SK-N-SH (cell line): Measurements from ENCODE around the gene SFPQ. TPM values are rescaled to one million over a fixed set of nuclear protein-coding genes. Genes with fewer than 3 reads are reported as not detected.
"Not testable (repeated sequence)": the region's sequence is repeated elsewhere in the genome, so short reads cannot be mapped to it uniquely, and the experiment has no call there.

Experiments used
- CTCF ChIA-PET: fragments of 300-600, 350-600 bp; formaldehyde crosslinking; extraction: SDS; loops from one replicate; lab custom pipeline; 2021; lab: Yijun Ruan, JAX
- POLR2A ChIA-PET: fragments of 350-600 bp; sonication (Branson Sonifier 250); formaldehyde crosslinking; extraction: SDS; loops from one replicate; lab custom pipeline; 2020; ENCODE audit warnings: antibody characterized with exemption, inconsistent platforms; lab: Yijun Ruan, JAX
- DNase-seq: peaks from one replicate; pipeline ENCODE4 v3.0.0; 2012
- H2AFZ ChIP-seq: fragments of 200-600 bp; sonication (generic); 2 replicates; pipeline ENCODE4 v1.8.1; 2016; ENCODE audit warnings: antibody characterized with exemption, mild to moderate bottlenecking, low read depth
- H3F3A ChIP-seq: fragments of 200-600 bp; sonication (generic); replicated peaks from 2 replicates; pipeline ENCODE3; 2016; ENCODE audit warnings: antibody characterized with exemption, mild to moderate bottlenecking; ENCODE audit not compliant: insufficient read depth
- H3K27ac ChIP-seq, 2 experiments: fragments of 200-500 bp in 1 of 2; fragments of 200-600 bp in 1 of 2; sonication (Bioruptor generic) in 1 of 2; sonication (generic), shearing (Covaris generic) in 1 of 2; 2 replicates each; pipeline versions ENCODE4 v1.5.1 to v1.6.1; 2014 to 2016; ENCODE audit warnings: low read depth in 2 of 2, inconsistent platforms in 1 of 2, low read length in 1 of 2, mild to moderate bottlenecking in 1 of 2, mixed read lengths in 1 of 2
- H3K27me3 ChIP-seq: fragments of 200-600 bp; sonication (generic), shearing (Covaris generic); 2 replicates; pipeline ENCODE4 v1.6.1; 2016; ENCODE audit warnings: mixed run types; ENCODE audit not compliant: insufficient read depth
- H3K36me3 ChIP-seq, 2 experiments: fragments of 200-500 bp in 1 of 2; fragments of 200-600 bp in 1 of 2; sonication (Bioruptor generic) in 1 of 2; sonication (generic) in 1 of 2; replicated peaks in 1 of 2; 2 replicates each; pipeline versions ENCODE3 to v1.5.1; 2014 to 2016; ENCODE audit warnings: low read length in 1 of 2, mild to moderate bottlenecking in 1 of 2; ENCODE audit not compliant: insufficient read depth in 2 of 2, control insufficient read depth in 1 of 2
- H3K4me1 ChIP-seq, 2 experiments: fragments of 200-500 bp in 1 of 2; fragments of 200-600 bp in 1 of 2; sonication (Bioruptor generic) in 1 of 2; sonication (generic), shearing (Covaris generic) in 1 of 2; 2 replicates each; pipeline versions ENCODE4 v1.5.1 to v1.6.1; 2014 to 2016; ENCODE audit warnings: low read depth in 1 of 2, low read length in 1 of 2, mixed run types in 1 of 2; ENCODE audit not compliant: insufficient read depth in 2 of 2, control insufficient read depth in 1 of 2
- H3K4me2 ChIP-seq: fragments of 200-600 bp; sonication (generic), shearing (Covaris generic); 2 replicates; pipeline ENCODE4 v1.6.1; 2017; ENCODE audit warnings: mixed run types
- H3K4me3 ChIP-seq, 2 experiments: fragments of 200-500 bp in 1 of 2; fragments of 200-600 bp in 1 of 2; sonication (Bioruptor generic) in 1 of 2; sonication (generic), shearing (Covaris generic) in 1 of 2; 2 replicates each; pipeline versions ENCODE4 v1.5.1 to v1.8.1; 2014 to 2016; ENCODE audit warnings: low read depth in 2 of 2, inconsistent platforms in 1 of 2, low read length in 1 of 2, mild to moderate bottlenecking in 1 of 2, mixed read lengths in 1 of 2, moderate library complexity in 1 of 2
- H3K79me2 ChIP-seq: fragments of 200-600 bp; sonication (generic); 2 replicates; pipeline ENCODE4 v1.8.1; 2017; ENCODE audit warnings: mild to moderate bottlenecking; ENCODE audit not compliant: insufficient read depth
- H3K9ac ChIP-seq: fragments of 200-600 bp; sonication (generic); 2 replicates; pipeline ENCODE4 v1.6.1; 2017; ENCODE audit warnings: mixed run types
- H3K9me2 ChIP-seq: fragments of 200-600 bp; sonication (generic); 2 replicates; pipeline ENCODE4 v1.6.1; 2017; ENCODE audit warnings: mixed run types
- H3K9me3 ChIP-seq: fragments of 200-600 bp; sonication (generic); 2 replicates; pipeline ENCODE4 v1.6.1; 2017; ENCODE audit warnings: mixed run types, mild to moderate bottlenecking, moderate library complexity
- H4K20me1 ChIP-seq: fragments of 200-600 bp; sonication (generic); 2 replicates; pipeline ENCODE4 v1.6.1; 2017; ENCODE audit warnings: mild to moderate bottlenecking, mixed run types; ENCODE audit not compliant: insufficient read depth
- CHD2 ChIP-seq: fragments of 150-350 bp; IDR thresholded peaks from 2 replicates; pipeline ENCODE4 v1.6.1; 2018; ENCODE audit warnings: low read length; ENCODE audit not compliant: partially characterized antibody
- FOXM1 ChIP-seq: IDR thresholded peaks from 2 replicates; pipeline ENCODE4 v1.4.0; 2012; ENCODE audit warnings: low read depth, mild to moderate bottlenecking
- GABPA ChIP-seq: IDR thresholded peaks from 2 replicates; pipeline ENCODE4 v1.4.0; 2012; ENCODE audit warnings: low read depth, mild to moderate bottlenecking
- GATA2 ChIP-seq: sonication (generic); formaldehyde crosslinking; IDR thresholded peaks from 2 replicates; pipeline ENCODE4 v1.5.0; 2020; ENCODE audit warnings: mild to moderate bottlenecking, missing genetic modification reagents
- JUND ChIP-seq: IDR thresholded peaks from 2 replicates; pipeline ENCODE4 v1.4.0; 2012
- MXI1 ChIP-seq: IDR thresholded peaks from 2 replicates; pipeline ENCODE4 v1.6.1; 2012; ENCODE audit warnings: mild to moderate bottlenecking, low read depth, low read length, improper control_type of control experiment
- NFIC ChIP-seq: IDR thresholded peaks from 2 replicates; pipeline ENCODE4 v1.4.0; 2012; ENCODE audit warnings: borderline replicate concordance
- POLR2AphosphoS5 ChIP-seq: IDR thresholded peaks from 2 replicates; pipeline ENCODE4 v1.6.1; 2012; ENCODE audit warnings: low read depth, low read length
- TEAD4 ChIP-seq: IDR thresholded peaks from 2 replicates; pipeline ENCODE4 v1.4.0; 2012; ENCODE audit warnings: mild to moderate bottlenecking, borderline replicate concordance; ENCODE audit not compliant: insufficient read depth
- WGBS: methylation state at CpG from one replicate; pipeline ENCODE4 v1.1.6; 2017; ENCODE audit warnings: low lambda C conversion rate; 5-methylcytosine and 5-hydroxymethylcytosine counted together
- polyA plus RNA-seq, 3 experiments: library from polyadenylated mRNA; depleted of rRNA; stranded (reverse); fragments of >200 nt; gene quantifications; 2 replicates each; pipeline ENCODE4 v1.2.3, GENCODE V29; 2012
- TF ChIP-seq, protein P1 (sequence below): fragments of 150-350 bp; IDR thresholded peaks from 2 replicates; pipeline ENCODE4 v1.6.1; 2017; ENCODE audit warnings: antibody characterized with exemption, low read length, low read depth, borderline replicate concordance
- TF ChIP-seq, protein P2 (sequence below): IDR thresholded peaks from 2 replicates; pipeline ENCODE4 v1.4.0; 2012; ENCODE audit warnings: low read depth, borderline replicate concordance
- TF ChIP-seq, protein P3 (sequence below): IDR thresholded peaks from 2 replicates; pipeline ENCODE4 v1.4.0; 2012; ENCODE audit warnings: low read depth, borderline replicate concordance

Gene SFPQ
- polyA plus RNA-seq, 1 of the 3 experiments (the other 2 are of a cell fraction), result 85.6 TPM

DNA sequence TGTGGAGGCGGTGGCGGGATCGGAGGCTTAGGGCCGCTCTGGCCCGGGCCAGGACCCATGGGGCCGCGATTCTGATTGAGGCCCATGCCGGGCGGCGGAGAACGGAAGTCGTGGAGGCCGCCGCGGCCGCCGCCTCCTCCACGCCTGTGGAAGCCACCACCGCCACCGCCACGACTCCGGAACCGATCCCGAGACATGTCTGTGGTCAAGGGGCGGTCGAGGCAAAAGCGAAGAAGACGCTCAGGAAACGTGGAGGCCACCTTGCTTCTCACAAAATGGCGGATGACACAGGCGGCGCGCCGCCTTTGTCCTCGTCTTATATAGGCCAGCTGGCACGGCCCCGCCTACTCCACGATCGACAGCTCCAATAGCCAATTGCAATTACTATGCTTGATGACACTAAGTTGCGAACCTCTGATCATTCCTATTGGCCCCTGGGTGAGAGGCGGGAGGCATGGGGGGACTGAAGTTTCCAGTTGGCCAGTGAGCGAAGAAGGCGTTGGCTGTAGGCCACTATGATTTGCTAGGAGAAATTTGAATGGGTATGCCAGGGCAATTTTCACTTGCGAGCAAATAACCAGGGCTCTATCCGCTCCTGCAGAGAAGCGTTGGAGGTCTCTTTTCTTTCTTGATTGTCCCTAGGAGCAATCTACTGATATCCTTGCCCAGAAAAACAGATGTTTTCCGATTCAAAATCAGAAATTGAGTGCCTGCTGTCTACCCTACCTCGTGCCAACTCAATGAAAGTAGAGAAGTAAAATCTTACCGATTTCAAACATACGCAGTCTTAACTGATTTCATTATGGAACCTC lies at the start of gene SFPQ (continued):
- peak; percentile 84 for TF ChIP-seq CHD2
- peak; percentile 87 for TF ChIP-seq FOXM1
- TF ChIP-seq NFIC, result no peak
- TF ChIP-seq JUND, result no peak
- TF ChIP-seq, protein P1, sequence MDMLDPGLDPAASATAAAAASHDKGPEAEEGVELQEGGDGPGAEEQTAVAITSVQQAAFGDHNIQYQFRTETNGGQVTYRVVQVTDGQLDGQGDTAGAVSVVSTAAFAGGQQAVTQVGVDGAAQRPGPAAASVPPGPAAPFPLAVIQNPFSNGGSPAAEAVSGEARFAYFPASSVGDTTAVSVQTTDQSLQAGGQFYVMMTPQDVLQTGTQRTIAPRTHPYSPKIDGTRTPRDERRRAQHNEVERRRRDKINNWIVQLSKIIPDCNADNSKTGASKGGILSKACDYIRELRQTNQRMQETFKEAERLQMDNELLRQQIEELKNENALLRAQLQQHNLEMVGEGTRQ, result no peak
- peak; percentile 91 for TF ChIP-seq MXI1
- no peak for TF ChIP-seq GABPA
- peak; percentile 99 for TF ChIP-seq POLR2AphosphoS5
- no peak for TF ChIP-seq GATA2 (CRISPR knock-in tag)
- TF ChIP-seq, protein P2, sequence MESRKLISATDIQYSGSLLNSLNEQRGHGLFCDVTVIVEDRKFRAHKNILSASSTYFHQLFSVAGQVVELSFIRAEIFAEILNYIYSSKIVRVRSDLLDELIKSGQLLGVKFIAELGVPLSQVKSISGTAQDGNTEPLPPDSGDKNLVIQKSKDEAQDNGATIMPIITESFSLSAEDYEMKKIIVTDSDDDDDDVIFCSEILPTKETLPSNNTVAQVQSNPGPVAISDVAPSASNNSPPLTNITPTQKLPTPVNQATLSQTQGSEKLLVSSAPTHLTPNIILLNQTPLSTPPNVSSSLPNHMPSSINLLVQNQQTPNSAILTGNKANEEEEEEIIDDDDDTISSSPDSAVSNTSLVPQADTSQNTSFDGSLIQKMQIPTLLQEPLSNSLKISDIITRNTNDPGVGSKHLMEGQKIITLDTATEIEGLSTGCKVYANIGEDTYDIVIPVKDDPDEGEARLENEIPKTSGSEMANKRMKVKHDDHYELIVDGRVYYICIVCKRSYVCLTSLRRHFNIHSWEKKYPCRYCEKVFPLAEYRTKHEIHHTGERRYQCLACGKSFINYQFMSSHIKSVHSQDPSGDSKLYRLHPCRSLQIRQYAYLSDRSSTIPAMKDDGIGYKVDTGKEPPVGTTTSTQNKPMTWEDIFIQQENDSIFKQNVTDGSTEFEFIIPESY, result no peak
- TF ChIP-seq TEAD4, result peak; percentile 47; the same call in 1 of the 2 replicates
- TF ChIP-seq, protein P3, sequence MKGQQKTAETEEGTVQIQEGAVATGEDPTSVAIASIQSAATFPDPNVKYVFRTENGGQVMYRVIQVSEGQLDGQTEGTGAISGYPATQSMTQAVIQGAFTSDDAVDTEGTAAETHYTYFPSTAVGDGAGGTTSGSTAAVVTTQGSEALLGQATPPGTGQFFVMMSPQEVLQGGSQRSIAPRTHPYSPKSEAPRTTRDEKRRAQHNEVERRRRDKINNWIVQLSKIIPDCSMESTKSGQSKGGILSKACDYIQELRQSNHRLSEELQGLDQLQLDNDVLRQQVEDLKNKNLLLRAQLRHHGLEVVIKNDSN, result no peak
- TF ChIP-seq, all 33 proteins: peak for 14

DNA sequence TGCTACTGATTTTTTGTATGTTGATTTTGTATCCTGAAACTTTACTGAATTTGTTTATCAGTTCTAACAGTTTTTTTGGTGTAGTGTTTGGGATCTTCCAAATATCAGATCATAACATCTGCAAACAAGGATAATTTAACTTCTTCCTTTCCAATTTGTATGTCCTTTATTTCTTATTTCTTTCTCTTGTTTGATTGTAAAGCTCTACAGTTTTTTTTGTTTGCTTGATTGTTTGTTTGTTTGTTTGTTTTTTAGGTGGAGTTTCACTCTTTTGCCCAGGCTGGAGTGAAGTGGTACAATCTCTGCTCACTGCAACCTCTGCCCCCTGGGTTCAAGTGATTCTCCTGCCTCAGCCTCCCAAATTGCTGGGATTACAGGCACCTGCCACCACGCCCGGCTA lies 43.8 kb upstream of the SFPQ start:
- H3K4me1 ChIP-seq, H3F3A ChIP-seq, H3K27ac ChIP-seq, DNase-seq, H3K4me2 ChIP-seq, H4K20me1 ChIP-seq, H3K9me3 ChIP-seq, H3K79me2 ChIP-seq, H3K27me3 ChIP-seq, H3K36me3 ChIP-seq, H3K9ac ChIP-seq, POLR2A ChIA-PET, H3K4me3 ChIP-seq, H2AFZ ChIP-seq, CTCF ChIA-PET, H3K9me2 ChIP-seq: not testable (repeated sequence)
- WGBS, result 76% methylated on average over 2 of the region's 2 CpGs
